ENCODE results near the gene ANKRD28. TPM values are rescaled to one million over a fixed set of nuclear protein-coding genes. Genes with fewer than 3 reads are reported as not detected.

The ANKRD28 gene
- total and polyA plus RNA-seq, 2 experiments from 2014 or later, result 15.2 to 61.3 TPM

GRCh38 chr3:15787941-15788340 is 9.8 kb downstream of the ANKRD28 start:
- no peak for ATAC-seq
- peaks cover 17% of the 10 kb centered on the region for H3K4me1 Mint-ChIP-seq
- no peak overlapping the region for H3K4me3 Mint-ChIP-seq
- H3K36me3 Mint-ChIP-seq (ENCODE audit: low read depth), result peaks cover 4% of the 10 kb centered on the region; the same call in 2 of the 3 replicates
- H3K9me3 Mint-ChIP-seq, result no peaks in the 10 kb centered on the region
- no peak for DNase-seq (ENCODE audit: low spot score)
- Histone ChIP-seq H3K36me3 (ENCODE audit: insufficient read depth) (no peaks in the 10 kb centered on the region), H3F3A (replicated peaks; ENCODE audit: low read depth) (no peaks in the 10 kb centered on the region), H3K9me2 (ENCODE audit: insufficient read depth) (no peaks in the 10 kb centered on the region), H3K27ac (ENCODE audit: low read depth) (no peak overlapping the region), H3K27me3 (ENCODE audit: insufficient read depth) (no peaks in the 10 kb centered on the region), H3K79me2 (replicated peaks; ENCODE audit: insufficient read depth) (peaks cover 78% of the 10 kb centered on the region), H2AFZ (no peak overlapping the region), H3K4me2 (no peak overlapping the region), H3K4me1 (ENCODE audit: insufficient read depth) (peaks cover 18% of the 10 kb centered on the region), H4K20me1 (replicated peaks; ENCODE audit: insufficient read depth) (peaks cover 26% of the 10 kb centered on the region), H3K4me3 (no peak overlapping the region)
- TF ChIP-seq POLR2AphosphoS5 (IDR thresholded peaks at IDR 0.05; ENCODE audit: low read depth) (no peak), REST (IDR thresholded peaks at IDR 0.05; ENCODE audit: unreplicated experiment) (no peak), ZNF331 (CRISPR knock-in tag; IDR thresholded peaks at IDR 0.05; ENCODE audit: low read depth) (no peak), CTCF (conservative IDR thresholded peaks at IDR 0.05; ENCODE audit: low read depth in 2 of 2) (no peak)
- no peak overlapping the region for H3K27ac Mint-ChIP-seq
- H3K27me3 Mint-ChIP-seq (ENCODE audit: insufficient read depth, low read depth, poor library complexity), result no peaks in the 10 kb centered on the region

GRCh38 chr3:15787526-15787925 is 10.3 kb downstream of the ANKRD28 start:
- no peak overlapping the region for H2AFZ ChIP-seq
- no peak overlapping the region for H3K4me2 ChIP-seq
- Mint-ChIP-seq H3K27ac (no peak overlapping the region), H3K4me3 (no peak overlapping the region), H3K9me3 (no peaks in the 10 kb centered on the region), H3K27me3 (ENCODE audit: insufficient read depth, low read depth, poor library complexity) (no peaks in the 10 kb centered on the region), H3K36me3 (ENCODE audit: low read depth) (peaks cover 4% of the 10 kb centered on the region; the same call in 2 of the 3 replicates), H3K4me1 (peaks cover 17% of the 10 kb centered on the region)
- H3K4me1 ChIP-seq (ENCODE audit: insufficient read depth), result peaks cover 18% of the 10 kb centered on the region
- H3F3A ChIP-seq (replicated peaks; ENCODE audit: low read depth), result no peaks in the 10 kb centered on the region
- peaks cover 26% of the 10 kb centered on the region for H4K20me1 ChIP-seq (replicated peaks; ENCODE audit: insufficient read depth)
- H3K36me3 ChIP-seq (ENCODE audit: insufficient read depth), result no peaks in the 10 kb centered on the region
- peaks cover 82% of the 10 kb centered on the region for H3K79me2 ChIP-seq (replicated peaks; ENCODE audit: insufficient read depth)
- H3K9me2 ChIP-seq (ENCODE audit: insufficient read depth), result no peaks in the 10 kb centered on the region
- ATAC-seq, result no peak
- TF ChIP-seq CTCF (conservative IDR thresholded peaks at IDR 0.05; ENCODE audit: low read depth in 2 of 2) (no peak), ZNF331 (CRISPR knock-in tag; IDR thresholded peaks at IDR 0.05; ENCODE audit: low read depth) (no peak), JUNB (IDR thresholded peaks at IDR 0.05; ENCODE audit: unreplicated experiment) (no peak), ZNF114 (CRISPR knock-in tag; IDR thresholded peaks at IDR 0.05) (no peak), ETS1 (IDR thresholded peaks at IDR 0.05) (no peak), EZH2phosphoT487 (IDR thresholded peaks at IDR 0.05; ENCODE audit: unreplicated experiment) (no peak), POLR2AphosphoS5 (IDR thresholded peaks at IDR 0.05; ENCODE audit: low read depth) (no peak), STAT1 (IDR thresholded peaks at IDR 0.05; ENCODE audit: unreplicated experiment) (no peak), EZH2 (IDR thresholded peaks at IDR 0.05; ENCODE audit: low read depth, unreplicated experiment) (no peak)
- H3K4me3 ChIP-seq, result no peak overlapping the region
- H3K27ac ChIP-seq (ENCODE audit: low read depth), result no peak overlapping the region
- DNase-seq (ENCODE audit: low spot score), result no peak
- H3K27me3 ChIP-seq (ENCODE audit: insufficient read depth), result no peaks in the 10 kb centered on the region
